Stimulated activated effector memory CD8-positive, alpha-beta T cell treated with anti-CD3 and anti-CD28 coated beads, Interleukin-12 subunit alpha, Interleukin-12 subunit beta, amount 100 ng/mL, for 72 hours (primary cell): ENCODE results near the gene ABCC9.
"Not testable (repeated sequence)": the region's sequence is repeated elsewhere in the genome, so short reads cannot be mapped to it uniquely, and the experiment has no call there.

Source experiments
- ATAC-seq: fragments of 150-1000 bp; cut with Tn5 transposase; 2 replicates; pipeline ENCODE4 v1.10.0; 2021
- DNase-seq, 2 donors: peaks; one replicate each; pipeline ENCODE4 v3.0.0; 2021 to 2022; ENCODE audit warnings: low spot score in 2 of 2
- H3K27ac Mint-ChIP-seq: one replicate; pipeline ENCODE4 v1.8.0; 2022; ENCODE audit warnings: mild to moderate bottlenecking, mixed read lengths
- H3K36me3 Mint-ChIP-seq: one replicate; pipeline ENCODE4 v1.8.0; 2022; ENCODE audit warnings: mild to moderate bottlenecking, mixed read lengths
- H3K4me1 Mint-ChIP-seq: one replicate; pipeline ENCODE4 v1.8.0; 2022; ENCODE audit warnings: mixed read lengths
- H3K4me3 Mint-ChIP-seq: one replicate; pipeline ENCODE4 v1.8.0; 2022; ENCODE audit warnings: mild to moderate bottlenecking, mixed read lengths
- H3K9me3 Mint-ChIP-seq: one replicate; pipeline ENCODE4 v1.8.0; 2022; ENCODE audit warnings: mixed read lengths

Gene ABCC9

DNA sequence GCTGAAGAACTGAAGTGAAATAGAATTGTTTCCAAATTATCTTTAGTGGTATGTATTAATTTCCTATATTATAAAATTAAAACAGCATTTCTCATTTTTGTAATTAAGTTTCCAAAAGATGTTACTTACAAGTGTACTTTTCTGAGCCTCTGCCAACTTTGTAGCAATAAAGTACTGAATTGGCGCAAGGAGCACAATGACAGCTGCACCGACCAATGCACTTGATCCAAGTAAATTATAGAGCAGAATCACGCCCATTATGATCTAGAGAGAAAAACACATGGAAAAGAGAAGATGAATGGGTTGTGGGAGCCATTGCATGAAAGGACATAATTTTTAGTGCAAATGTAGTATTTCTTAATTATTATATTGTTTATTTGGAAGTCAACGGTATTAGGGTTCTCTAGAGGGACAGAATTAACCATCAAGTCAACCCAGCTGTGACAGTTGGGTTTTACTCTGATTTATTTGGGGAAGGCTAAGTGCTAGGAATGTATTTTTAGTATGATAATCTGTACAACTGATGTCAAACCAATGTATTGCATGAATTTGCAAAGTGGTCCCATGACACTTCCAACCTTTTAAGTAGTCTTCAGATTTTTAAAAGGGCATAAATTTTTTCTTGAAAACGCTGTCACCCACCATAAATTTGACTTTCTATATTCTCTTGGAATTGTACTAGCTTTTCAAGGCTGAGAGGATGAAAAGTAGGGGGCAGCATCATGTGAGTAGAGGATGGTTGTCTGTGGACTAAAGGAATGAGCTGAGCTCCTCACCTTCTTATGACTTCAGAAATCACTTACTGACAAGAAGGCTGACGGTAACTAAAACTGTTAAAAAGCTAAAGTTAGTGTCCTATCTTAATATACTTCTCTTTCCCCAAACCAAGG lies 33.0 kb downstream of the ABCC9 start:
- Mint-ChIP-seq H3K27ac (no peak overlapping the region), H3K4me3 (no peak overlapping the region), H3K4me1 (no peaks in the 10 kb centered on the region), H3K36me3 (no peaks in the 10 kb centered on the region), H3K9me3 (no peaks in the 10 kb centered on the region)
- DNase-seq (no peak), ATAC-seq (no peak)

DNA sequence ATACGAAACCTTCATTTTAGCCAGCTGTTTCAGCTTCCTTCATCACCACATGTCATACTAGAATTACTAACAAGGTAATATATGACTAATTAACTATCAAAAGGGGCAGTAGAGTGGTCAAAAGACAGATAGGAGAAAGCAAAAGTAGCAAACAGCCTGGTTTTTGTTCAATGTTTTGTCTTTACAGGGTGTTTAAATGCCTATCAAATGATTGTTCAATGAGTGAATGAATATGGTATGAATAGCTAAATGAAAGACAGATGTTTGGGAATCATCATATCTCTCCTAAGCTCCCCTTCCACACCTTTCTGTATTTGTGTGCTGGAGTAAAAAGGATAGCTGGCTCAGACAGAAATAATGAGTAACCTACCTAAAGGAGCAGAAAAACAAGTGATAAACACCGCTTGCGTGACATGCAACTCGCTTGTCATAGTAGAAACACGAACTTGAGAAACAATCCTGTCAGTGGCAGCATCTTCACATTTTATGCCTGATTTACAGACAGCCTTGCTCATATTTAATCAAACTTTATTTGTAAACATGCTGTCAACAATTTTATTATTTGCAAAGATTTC lies 34.2 kb downstream of the ABCC9 start:
- ATAC-seq (no peak), DNase-seq (no peak)
- Mint-ChIP-seq H3K4me1 (no peaks in the 10 kb centered on the region), H3K36me3 (no peaks in the 10 kb centered on the region), H3K4me3 (no peak overlapping the region), H3K27ac (no peak overlapping the region), H3K9me3 (peaks cover 2% of the 10 kb centered on the region)

DNA sequence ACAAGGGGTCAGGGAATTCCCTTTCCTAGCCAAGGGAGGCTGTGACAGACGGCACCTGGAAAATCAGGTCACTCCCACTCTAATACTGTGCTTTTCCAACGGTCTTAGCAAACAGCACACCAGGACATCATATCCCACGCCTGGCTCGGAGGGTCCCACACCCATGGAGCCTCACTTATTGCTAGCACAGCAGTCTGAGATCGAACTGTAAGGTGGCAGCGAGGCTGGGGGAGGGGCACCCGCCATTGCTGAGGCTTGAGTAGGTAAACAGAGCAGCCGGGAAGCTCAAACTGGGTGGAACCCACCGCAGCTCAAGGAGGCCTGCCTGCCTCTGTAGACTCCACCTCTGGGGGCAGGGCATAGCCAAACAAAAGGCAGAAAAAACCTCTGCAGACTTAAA lies 41.7 kb downstream of the ABCC9 start:
- H3K9me3 Mint-ChIP-seq, DNase-seq, H3K27ac Mint-ChIP-seq, H3K4me1 Mint-ChIP-seq, H3K4me3 Mint-ChIP-seq, ATAC-seq, H3K36me3 Mint-ChIP-seq: not testable (repeated sequence)

DNA sequence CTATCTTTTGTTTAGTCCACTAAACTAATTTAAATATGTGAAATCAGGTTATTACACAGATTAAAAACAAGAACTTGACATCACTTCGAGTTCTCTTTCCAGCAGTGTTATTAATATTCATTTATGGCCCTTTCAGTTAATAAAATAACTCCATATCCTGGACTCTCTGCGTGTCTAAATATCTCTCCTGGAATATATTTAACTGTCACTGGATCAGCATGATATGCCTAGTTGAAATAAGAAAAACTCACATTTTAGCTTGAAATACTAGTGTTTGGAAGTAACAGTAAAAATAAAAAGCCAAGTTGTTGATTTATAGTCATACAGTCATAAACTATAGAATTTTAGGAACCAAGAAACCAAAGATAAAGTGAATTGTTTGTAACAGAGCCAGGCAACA lies 45.6 kb downstream of the ABCC9 start:
- peaks cover 2% of the 10 kb centered on the region for H3K9me3 Mint-ChIP-seq
- H3K27ac Mint-ChIP-seq = no peak overlapping the region
- no peak overlapping the region for H3K4me3 Mint-ChIP-seq
- no peak for ATAC-seq
- no peaks in the 10 kb centered on the region for H3K36me3 Mint-ChIP-seq
- DNase-seq = no peak
- no peaks in the 10 kb centered on the region for H3K4me1 Mint-ChIP-seq

DNA sequence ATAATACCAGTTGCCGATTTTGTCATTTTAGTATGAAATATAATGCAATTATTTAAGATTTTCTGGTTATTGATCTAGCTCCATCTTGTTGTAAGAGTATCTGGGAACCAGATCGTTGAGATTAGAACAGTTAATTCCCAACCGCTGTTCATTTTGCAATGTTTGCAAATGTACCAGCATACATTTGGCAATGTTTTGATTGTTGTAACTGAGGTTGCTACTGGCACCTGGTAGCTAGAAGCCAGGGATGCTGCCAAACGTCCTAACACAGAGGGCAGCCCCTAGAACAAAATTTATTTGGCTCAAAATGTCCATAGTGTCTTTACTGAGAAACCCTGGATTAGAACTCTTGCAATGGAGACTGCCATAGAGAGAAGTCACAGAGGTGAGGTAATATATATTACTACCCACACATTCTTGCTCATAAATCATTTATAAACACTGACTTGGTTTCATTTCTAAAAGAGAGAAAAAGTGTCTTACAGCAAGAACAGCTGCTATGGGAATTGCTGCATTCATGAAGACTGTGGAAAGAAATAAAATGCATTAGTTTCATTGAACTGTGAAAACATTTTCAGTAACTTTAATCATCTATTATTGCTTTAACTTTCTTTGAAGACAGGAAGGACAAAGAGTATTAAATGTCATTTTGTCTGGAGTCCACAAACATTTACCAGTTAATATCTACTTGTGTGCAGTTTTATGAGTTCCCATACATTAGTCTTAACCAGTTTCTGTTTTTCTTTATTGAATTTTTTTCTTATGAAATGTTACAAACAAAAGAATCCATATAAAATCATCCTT lies 46.2 kb downstream of the ABCC9 start:
- H3K27ac Mint-ChIP-seq = no peak overlapping the region
- peaks cover 5% of the 10 kb centered on the region for H3K9me3 Mint-ChIP-seq
- no peaks in the 10 kb centered on the region for H3K36me3 Mint-ChIP-seq
- DNase-seq (no peak), ATAC-seq (no peak)
- H3K4me3 Mint-ChIP-seq = no peak overlapping the region
- H3K4me1 Mint-ChIP-seq = no peaks in the 10 kb centered on the region

DNA sequence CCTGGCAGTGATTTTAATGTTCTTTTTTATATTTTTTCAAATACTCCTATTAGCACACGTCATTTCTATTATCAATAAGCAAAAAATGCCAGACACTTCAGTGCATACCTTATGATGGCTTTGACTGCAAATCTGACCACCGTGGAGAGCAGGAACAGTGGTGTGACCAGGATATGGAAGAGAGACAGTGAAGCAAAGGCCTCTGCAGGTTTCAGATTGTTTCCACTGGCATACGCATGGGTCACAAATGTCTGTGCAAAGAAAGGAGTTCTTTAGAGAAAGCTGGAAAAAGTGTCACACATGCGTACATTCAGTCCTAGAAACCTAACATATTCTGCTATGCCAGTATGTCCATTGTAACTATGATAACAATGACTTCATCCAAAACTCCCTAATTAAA lies 47.3 kb downstream of the ABCC9 start:
- Mint-ChIP-seq H3K36me3 (no peaks in the 10 kb centered on the region), H3K4me1 (no peaks in the 10 kb centered on the region), H3K27ac (no peak overlapping the region), H3K4me3 (no peak overlapping the region), H3K9me3 (peaks cover 5% of the 10 kb centered on the region)
- no peak for DNase-seq
- no peak for ATAC-seq

DNA sequence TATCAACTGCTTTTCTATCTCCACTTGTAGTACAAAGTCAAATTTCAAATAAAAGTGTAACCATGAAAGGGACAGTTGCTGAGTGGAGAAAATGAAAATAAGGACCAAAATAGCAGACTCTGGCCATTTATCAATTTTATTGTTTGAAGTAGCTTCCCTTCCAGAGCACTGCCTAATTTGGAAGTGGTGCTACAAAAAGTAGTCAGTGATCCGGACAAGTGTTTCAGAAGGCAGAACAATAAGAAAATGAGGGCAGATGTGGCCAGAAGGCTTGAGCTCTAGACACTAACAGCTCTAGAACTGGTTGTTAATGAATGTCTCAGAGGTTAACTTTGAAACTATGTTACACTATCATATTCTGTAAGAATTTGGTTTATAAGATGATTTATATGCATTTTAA lies 48.9 kb downstream of the ABCC9 start:
- Mint-ChIP-seq H3K9me3 (peaks cover 3% of the 10 kb centered on the region), H3K36me3 (no peaks in the 10 kb centered on the region), H3K27ac (no peak overlapping the region), H3K4me1 (no peaks in the 10 kb centered on the region), H3K4me3 (no peak overlapping the region)
- ATAC-seq (no peak), DNase-seq (no peak)

DNA sequence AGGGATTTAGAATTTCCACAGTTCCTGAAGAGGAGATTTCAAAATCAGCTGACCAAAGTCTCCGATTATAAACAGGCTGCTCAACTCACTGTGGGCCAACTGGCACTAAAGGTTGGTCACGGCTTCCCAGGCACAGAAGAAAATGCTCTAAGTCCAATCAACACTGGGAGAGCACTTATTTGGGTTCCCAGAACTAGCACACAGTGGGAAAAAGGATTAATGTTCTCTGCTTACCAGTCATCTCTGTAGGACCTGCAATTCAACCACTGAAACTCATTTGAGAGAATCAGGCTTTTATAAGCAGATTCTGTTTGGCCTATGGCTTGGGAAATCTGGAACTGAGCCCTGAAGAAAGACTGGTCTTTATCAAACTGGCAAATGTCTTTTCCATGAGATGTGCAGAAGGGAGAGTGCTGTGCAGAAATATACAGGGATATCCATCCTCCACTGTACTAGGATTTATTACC lies 49.4 kb downstream of the ABCC9 start:
- DNase-seq (no peak), ATAC-seq (no peak)
- Mint-ChIP-seq H3K9me3 (peaks cover 3% of the 10 kb centered on the region), H3K27ac (no peak overlapping the region), H3K4me1 (no peaks in the 10 kb centered on the region), H3K4me3 (no peak overlapping the region), H3K36me3 (no peaks in the 10 kb centered on the region)

DNA sequence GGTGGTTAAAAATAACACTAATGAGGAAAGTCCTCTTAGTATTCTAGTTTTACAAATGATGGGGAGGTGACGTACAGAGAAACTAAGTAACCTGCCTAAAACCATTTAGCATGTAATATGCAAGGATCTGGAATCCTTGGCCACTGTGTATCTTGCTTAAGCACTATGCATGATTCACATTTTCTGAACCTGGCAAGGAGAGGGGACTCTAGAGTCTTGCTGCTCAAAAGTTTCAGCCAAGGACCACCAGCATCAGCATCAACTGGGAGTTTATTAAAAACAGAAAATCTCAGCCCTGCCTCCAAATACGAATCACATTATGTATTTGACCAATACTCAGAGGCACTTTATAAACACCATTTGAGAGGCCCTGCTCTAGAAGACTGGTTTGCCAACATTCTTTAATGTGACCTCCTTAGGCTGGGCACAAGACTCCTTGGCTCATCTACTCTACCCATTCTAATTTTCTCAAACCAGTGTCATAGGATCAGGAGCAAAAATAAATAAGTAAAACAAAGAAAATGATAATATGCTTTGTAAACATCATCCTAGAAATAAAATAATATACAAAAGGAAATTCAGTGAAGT lies 52.9 kb downstream of the ABCC9 start:
- DNase-seq (no peak), ATAC-seq (no peak)
- no peaks in the 10 kb centered on the region for H3K4me1 Mint-ChIP-seq
- H3K36me3 Mint-ChIP-seq = no peaks in the 10 kb centered on the region
- peaks cover 6% of the 10 kb centered on the region for H3K9me3 Mint-ChIP-seq
- no peak overlapping the region for H3K27ac Mint-ChIP-seq
- H3K4me3 Mint-ChIP-seq = no peak overlapping the region

DNA sequence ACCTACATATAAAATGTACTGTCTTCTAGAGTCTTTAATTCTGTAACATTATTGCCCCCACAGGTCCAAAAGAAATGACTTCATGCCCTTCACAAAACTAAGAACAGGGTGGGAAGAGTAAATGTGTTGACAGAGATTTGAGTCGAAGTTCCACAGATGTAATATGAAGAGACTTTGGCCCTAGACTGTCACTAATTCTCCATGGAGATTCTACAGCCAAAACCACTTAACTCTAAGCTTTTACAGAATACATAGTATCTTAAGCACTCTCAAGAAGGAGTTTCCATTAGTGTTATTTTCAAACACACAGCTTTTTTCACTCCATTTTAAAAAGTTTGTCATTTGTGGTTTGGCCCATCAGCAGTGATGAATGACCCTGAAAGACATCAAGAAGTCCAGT lies 56.3 kb downstream of the ABCC9 start:
- ATAC-seq (no peak), DNase-seq (no peak)
- no peaks in the 10 kb centered on the region for H3K36me3 Mint-ChIP-seq
- no peaks in the 10 kb centered on the region for H3K4me1 Mint-ChIP-seq
- no peak overlapping the region for H3K27ac Mint-ChIP-seq
- H3K9me3 Mint-ChIP-seq = peaks cover 3% of the 10 kb centered on the region
- no peak overlapping the region for H3K4me3 Mint-ChIP-seq

DNA sequence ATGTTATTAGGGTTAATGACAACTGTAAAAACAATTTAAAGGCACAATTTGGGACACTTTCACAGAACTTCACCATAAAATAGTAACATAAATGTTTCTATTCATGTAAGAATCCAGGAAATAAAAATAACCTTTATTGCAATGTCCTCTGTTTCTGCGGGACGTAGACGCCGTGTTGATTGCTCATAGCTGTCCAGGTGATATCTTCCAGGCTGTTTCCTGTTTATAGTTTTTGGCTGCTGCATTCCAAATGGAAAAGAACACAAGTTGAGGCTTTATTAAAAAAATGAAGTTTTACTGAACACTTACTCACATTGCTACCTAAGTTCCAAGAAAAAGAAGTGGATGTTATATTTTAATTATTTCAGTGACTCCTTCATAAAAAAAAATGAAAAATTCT lies 58.6 kb downstream of the ABCC9 start:
- H3K9me3 Mint-ChIP-seq = peaks cover 3% of the 10 kb centered on the region
- DNase-seq (no peak), ATAC-seq (no peak)
- H3K4me3 Mint-ChIP-seq = no peak overlapping the region
- H3K4me1 Mint-ChIP-seq = no peaks in the 10 kb centered on the region
- no peaks in the 10 kb centered on the region for H3K36me3 Mint-ChIP-seq
- no peak overlapping the region for H3K27ac Mint-ChIP-seq

DNA sequence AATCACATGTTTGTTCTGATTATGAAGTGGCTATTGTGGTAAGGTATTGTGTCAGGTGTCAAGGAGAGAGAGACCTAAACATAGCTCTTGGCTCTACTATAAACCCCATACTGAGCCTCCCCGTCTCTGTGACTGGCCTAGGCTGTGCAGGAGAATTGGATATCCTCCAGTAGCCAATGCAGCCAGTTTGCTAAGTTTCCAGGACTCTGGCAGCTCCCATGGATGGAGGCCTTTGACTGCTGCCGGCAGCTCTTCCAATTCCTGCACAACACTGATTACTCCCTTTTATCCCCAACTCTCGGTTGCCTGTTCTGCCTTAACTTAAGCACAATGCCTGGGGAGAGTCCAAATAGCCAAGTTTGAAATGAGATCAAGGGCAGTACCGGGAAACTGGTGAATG lies 59.3 kb downstream of the ABCC9 start:
- no peak overlapping the region for H3K27ac Mint-ChIP-seq
- DNase-seq (no peak), ATAC-seq (peak; percentile 26)
- no peaks in the 10 kb centered on the region for H3K36me3 Mint-ChIP-seq
- H3K4me1 Mint-ChIP-seq = no peaks in the 10 kb centered on the region
- H3K4me3 Mint-ChIP-seq = no peak overlapping the region
- H3K9me3 Mint-ChIP-seq = peaks cover 3% of the 10 kb centered on the region

DNA sequence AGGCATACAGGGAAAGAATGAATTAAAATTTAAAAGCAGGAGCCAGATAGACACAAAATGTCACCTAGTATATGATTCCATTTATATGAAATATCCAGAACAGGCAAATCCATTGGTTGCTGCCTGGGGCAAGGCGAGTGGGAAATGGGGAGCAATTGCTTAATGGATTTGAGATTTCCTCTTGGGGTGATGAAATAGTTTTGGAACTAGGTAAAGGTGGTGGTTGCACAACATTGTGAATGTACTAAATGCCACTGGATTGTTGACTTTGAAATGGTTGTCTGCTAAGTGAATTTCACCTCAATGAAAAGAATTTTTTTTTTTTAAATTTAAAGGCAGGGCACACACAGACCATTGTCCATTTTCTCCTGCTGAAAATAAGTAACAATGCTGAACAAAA lies 61.9 kb downstream of the ABCC9 start:
- no peak for ATAC-seq
- Mint-ChIP-seq H3K4me1 (no peaks in the 10 kb centered on the region), H3K9me3 (no peaks in the 10 kb centered on the region), H3K27ac (no peak overlapping the region), H3K36me3 (no peaks in the 10 kb centered on the region), H3K4me3 (no peak overlapping the region)
- DNase-seq = no peak

DNA sequence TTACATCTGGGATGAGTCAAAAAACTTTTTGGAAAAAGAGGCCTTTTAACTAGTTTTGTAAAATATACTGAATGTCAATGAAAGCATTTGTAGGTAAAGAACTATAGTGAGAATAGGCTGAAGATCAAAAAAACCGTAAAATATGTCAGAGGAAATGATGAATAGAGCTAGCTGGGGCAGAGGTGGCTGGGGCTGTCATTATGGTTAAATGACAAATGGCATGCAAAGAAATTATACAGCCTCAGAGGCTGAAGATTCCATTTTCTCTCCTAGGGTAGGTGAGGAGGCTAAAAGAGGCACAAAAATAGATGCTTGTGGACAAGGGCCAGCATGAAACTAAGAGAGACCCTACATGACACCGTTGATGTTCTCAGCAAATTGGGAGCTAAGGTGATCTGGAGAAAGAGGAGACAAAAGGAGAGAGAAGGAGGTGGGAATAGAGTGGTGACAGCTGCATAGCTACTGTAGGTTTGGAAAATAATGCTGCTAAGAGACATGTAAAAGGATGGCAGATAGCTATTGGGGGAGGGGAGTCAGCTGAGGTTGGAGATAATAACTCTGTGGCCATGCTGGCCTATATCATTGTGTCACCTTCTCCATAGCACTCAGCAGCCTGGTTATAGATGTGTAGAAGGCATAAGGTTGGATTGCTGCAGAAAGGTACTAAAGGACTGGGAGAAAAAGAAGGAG lies 63.8 kb downstream of the ABCC9 start:
- peaks cover 2% of the 10 kb centered on the region for H3K9me3 Mint-ChIP-seq

DNA sequence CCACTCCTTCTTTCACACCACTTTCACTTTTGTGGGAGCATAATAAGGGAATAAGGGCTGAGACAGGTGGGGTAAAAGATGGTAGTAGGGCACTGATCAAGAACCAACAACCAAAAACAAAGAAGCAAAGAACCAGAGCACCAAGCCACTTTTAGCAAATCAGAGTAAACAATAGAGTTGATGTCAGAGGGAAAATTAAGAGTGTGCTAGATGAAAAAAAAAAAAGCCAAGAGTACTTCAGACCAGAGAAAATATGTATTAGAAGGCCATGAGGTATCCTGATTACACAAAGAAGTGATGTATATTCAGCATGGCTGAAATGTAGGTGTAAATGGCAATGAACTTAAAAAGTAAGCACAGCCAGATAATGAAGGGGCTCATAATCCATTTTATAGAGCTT lies 75.4 kb downstream of the ABCC9 start:
- Mint-ChIP-seq H3K36me3 (no peaks in the 10 kb centered on the region), H3K27ac (no peak overlapping the region), H3K4me3 (no peak overlapping the region), H3K9me3 (no peaks in the 10 kb centered on the region), H3K4me1 (no peaks in the 10 kb centered on the region)
- DNase-seq (no peak), ATAC-seq (no peak)

More for the DNA sequence above, 63.8 kb downstream of the ABCC9 start:
- Mint-ChIP-seq H3K27ac (no peak overlapping the region), H3K4me3 (no peak overlapping the region), H3K4me1 (no peaks in the 10 kb centered on the region), H3K36me3 (no peaks in the 10 kb centered on the region)
- ATAC-seq = no peak
- DNase-seq = no peak
